Epidermal melanocyte (primary cell): Measurements from ENCODE around the gene ZFAND2A.

Experiments
- DNase-seq: peaks from one replicate; pipeline ENCODE4 v3.0.0; 2011; ENCODE audit warnings: low spot score; ENCODE audit not compliant: insufficient read length

Gene ZFAND2A

DNA sequence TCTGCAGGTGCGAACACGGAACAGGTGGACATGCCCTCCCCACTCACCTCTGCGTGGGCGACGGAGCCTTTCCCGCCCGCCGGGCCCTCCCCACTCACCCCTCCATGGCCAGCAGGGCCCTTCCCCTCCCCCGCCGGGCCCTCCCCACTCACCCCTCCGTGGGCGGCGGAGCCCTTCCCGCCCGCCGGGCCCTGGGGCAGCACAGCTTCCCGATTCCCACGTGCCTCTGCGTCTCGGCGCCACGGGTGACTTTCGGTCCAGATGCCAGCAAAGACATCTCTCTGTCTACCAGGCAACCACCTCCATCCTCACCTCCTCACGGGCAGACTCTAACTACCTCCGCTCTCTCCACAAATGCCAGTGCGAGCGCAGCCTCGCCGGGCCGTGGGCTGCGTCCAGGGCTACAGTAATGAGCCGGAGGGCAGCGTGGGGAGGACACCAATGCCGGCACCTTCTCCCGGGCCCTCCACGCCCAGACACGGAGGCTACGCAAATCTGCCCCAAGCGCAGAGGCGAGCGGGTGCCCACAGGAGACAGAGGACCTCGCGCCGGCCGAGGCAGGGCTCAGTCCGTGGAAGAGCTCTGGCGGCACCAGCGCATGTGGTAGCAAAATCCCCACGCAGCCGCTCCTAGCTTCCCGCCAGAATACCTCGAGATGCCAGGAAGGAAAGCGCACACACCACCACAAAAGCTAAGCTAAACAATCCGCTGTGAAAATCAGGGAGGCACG lies 50.2 kb downstream of the ZFAND2A start:
- no peak for DNase-seq

- DNase-seq = no peak
Observed at GRCh38 chr7:1108264-1108920, 51.6 kb downstream of the ZFAND2A start.

DNA sequence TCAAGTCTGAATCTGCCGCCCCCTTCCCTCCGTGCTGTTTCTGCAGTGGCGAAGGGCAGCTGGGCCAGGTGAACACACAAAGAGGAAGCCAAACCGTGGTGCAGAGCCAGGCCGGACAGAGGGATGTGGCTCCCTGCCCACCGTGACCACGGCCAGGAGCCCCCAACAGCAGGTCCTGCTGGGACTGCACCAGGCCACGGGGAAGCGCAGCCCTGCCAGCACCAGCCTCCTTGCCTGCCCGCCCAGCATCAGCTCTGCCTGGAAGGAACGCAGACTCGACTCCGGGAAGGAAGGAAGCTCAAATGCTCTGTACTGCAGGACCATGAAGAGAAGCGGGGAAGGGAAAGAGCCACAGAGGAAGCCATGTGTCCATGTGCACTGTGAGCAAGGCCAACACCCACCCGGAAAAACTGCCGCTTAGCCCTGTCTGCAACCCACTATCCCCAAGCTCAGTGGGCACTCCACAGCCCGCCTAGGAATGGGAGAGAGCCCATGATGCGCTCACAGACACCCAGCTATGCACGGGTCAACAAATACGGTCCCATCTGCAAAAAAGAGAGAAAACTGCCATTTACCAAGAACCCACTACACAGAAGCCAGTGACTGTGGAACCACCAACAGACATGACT lies 53.1 kb downstream of the ZFAND2A start:
- DNase-seq = no peak

- no peak for DNase-seq
Observed at GRCh38 chr7:1106063-1106792, 53.8 kb downstream of the ZFAND2A start.

DNA sequence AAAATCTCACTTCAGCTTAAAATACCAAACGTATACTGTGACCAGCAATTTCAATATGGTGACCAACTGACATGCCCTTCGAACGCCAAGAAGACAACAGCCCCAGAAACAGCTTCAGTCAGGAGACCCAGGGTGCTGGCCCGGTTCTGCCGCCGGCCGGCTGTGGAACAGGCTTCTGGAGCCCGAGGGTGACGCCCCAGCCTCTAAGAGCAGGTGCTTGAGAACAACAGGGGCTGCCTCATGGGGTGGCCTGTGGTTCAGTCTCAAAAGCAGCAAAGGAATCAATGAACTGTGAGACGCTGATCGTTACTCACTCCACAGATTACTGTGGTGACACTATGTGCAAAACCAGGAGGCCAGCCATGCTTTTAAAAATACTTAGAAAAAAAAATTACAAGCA lies 54.8 kb downstream of the ZFAND2A start:
- DNase-seq = no peak

DNA sequence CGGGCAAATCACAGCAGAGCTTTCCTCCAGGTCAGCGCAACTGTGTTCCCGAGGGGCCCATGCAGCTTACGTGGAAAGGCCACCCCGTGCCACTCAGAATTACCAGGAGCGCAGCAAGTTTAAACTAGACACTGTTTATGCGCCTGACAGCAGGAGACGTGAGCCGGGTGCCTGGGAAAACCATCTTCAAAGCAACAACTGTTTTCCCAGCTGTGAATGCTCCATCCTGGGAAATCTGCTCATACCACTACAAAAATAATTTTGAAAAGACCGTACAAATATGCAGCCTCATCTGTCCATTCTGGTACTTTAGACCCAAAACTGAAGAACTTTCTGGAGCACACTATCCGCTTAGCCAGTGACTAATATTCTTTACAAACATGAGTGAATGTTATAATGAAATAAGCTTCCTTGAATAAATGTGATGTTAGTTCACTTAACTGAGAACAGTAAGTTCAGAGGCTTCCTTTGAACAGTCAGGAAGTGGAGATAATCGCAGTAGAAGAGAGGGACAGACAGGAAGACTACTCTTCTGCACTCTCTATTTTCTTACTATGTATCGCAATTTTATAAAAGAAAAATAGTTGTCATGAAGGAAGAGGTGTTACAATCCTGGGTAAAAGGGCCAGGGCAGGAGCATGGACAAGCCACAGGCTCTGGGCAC lies 55.3 kb downstream of the ZFAND2A start:
- no peak for DNase-seq

DNA sequence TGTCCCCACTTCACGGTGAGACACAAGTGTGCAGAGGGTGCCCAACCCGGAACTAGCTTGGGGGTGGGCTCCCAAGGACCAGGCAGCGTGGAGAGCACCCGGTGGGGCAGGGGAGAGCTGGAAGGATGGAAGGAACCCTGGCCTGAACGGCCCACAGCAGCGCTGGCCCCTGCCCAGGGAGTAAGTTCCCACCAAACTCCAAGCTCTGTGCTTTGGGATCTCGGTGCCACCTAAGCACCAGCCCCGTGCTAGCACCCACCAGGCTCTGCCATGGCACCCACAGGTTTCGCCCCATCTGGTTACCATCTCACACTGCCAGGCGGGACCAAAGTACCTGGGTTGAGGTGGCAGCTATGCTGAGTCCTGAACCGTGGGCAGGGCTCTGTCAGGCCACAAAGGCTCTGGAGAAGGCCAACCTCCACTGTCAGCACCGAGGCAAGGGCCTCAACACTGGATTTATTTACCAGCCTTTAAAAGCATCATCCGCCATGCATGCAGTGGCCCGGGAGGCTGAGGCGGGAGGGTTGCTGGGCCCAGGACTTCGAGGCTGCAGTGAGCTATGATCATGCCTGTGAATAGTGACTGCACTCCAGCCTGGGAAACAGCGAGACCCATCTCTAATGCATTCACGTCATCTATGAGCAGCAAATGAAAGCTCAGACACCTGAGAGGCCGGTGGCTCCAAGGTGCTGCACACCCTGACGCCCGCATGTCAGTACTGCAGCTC lies 56.0 kb downstream of the ZFAND2A start:
- no peak for DNase-seq

GRCh38 chr7:1103009-1103788 lies 56.8 kb downstream of the ZFAND2A start:
- no peak for DNase-seq
